Bronchial epithelial cell (primary cell): Measurements from ENCODE around the gene SCLY. TPM values are rescaled to one million over a fixed set of nuclear protein-coding genes. Genes with fewer than 3 reads are reported as not detected.

Source experiments
- DNase-seq: peaks from one replicate; pipeline ENCODE4 v3.0.0-alpha.2; 2010; ENCODE audit warnings: low read depth
- FAIRE-seq: peaks from 2 replicates; lab custom pipeline; 2011; peaks lifted over from hg19 to GRCh38; lab: Jason Lieb, UNC
- H3K27me3 ChIP-seq: 2 replicates; pipeline ENCODE4 v1.5.1; 2011; ENCODE audit warnings: low read length; ENCODE audit not compliant: control insufficient read depth, insufficient read depth
- H3K36me3 ChIP-seq: 2 replicates; pipeline ENCODE4 v1.5.1; 2011; ENCODE audit warnings: low read length; ENCODE audit not compliant: control insufficient read depth, insufficient read depth
- H3K4me3 ChIP-seq: 2 replicates; pipeline ENCODE4 v1.5.1; 2011; ENCODE audit warnings: mild to moderate bottlenecking, low read depth, low read length, control low read depth
- CTCF ChIP-seq: IDR thresholded peaks from 2 replicates; pipeline ENCODE4 v1.5.1; 2011; ENCODE audit warnings: mild to moderate bottlenecking, moderate library complexity, low read length, control low read depth, inconsistent platforms; ENCODE audit not compliant: insufficient read depth, severe bottlenecking
- total RNA-seq: library from RNA; depleted of rRNA; stranded (reverse); fragments of >200 nt; gene quantifications from 2 replicates; pipeline ENCODE4 v1.2.1, GENCODE V29; 2014

The SCLY gene
- total RNA-seq, 1 donor from 2014 or later, result 12.6 TPM

DNA sequence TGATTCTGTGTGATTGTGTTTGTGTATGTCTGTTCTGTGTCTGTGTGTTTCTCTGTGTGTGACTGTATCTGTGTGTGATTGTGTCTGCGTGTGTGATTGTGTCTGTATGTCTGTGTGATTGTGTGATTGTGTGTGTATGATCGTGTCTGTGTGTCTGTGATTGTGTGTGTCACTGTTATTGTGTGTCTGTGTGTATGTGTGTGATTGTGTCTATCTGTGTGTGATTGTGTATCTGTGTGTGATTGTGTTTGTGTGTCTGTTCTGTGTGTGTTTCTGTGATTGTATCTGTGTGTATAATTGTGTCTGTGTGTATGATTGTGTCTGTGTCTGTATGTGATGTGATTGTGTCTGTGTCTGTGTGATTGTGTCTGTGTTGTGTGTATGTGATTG is 66.0 kb downstream of the SCLY start:
- H3K36me3 ChIP-seq, result no peaks in the 10 kb centered on the region

GRCh38 chr2:238127165-238128060 is 66.6 kb downstream of the SCLY start:
- no peak for FAIRE-seq
- Histone ChIP-seq H3K27me3 (peaks cover 2% of the 10 kb centered on the region), H3K4me3 (no peak overlapping the region), H3K36me3 (no peaks in the 10 kb centered on the region)
- DNase-seq, result no peak
- TF ChIP-seq CTCF, result no peak

More for the DNA sequence above, 66.0 kb downstream of the SCLY start:
- no peak overlapping the region for H3K4me3 ChIP-seq
- no peak for TF ChIP-seq CTCF
- DNase-seq (no peak), FAIRE-seq (no peak)
- H3K27me3 ChIP-seq, result peaks cover 2% of the 10 kb centered on the region

DNA sequence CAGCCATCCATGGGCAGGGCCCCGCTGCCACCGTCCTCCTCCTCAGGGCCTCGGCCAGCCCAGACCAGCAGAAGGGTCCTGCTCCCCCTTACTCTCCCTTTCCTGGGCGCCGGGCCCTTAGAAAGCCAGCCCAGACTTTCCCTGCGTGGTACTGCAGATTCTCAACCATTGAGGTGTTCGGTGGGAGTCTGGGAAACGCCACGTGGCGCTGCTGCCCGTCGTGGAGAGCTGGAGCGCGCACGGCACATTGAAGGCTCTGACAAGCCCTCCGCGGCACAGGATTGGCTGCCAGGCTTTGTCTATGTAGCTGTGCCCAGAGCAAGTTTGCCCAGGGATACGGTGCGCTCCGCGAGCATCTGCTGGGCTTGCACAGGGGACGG is 67.2 kb downstream of the SCLY start:
- H3K27me3 ChIP-seq, result peaks cover 2% of the 10 kb centered on the region
- no peak for FAIRE-seq
- no peak overlapping the region for H3K4me3 ChIP-seq
- DNase-seq, result no peak
- H3K36me3 ChIP-seq, result no peaks in the 10 kb centered on the region
- TF ChIP-seq CTCF, result no peak

DNA sequence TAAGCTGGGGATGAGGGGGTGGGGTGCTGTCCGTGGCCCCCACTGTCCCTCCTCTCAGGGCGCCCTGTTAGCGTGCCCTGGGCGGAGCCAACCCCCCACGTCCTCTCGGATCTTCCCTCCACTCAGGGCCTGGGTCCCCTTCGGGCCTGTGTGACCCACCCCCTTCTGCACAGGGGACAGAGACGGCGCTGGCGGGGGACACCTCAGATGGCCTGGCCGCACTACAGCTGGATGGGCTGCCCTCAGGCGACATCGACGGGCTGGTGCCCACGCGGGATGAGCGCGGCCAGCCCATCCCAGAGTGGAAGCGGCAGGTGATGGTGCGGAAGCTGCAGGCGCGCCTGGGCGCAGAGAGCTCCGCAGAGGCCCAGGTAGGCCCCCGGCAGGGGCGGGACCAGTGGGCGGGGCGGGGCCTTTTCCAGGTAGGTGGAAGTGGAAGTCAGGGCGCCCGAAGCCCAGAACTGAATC is 67.8 kb downstream of the SCLY start:
- H3K36me3 ChIP-seq, result no peaks in the 10 kb centered on the region
- FAIRE-seq (no peak), DNase-seq (no peak)
- H3K27me3 ChIP-seq, result peaks cover 2% of the 10 kb centered on the region
- no peak overlapping the region for H3K4me3 ChIP-seq
- TF ChIP-seq CTCF, result no peak

GRCh38 chr2:238129166-238130010 is 68.6 kb downstream of the SCLY start:
- no peak for TF ChIP-seq CTCF
- FAIRE-seq (no peak), DNase-seq (no peak)
- Histone ChIP-seq H3K4me3 (no peak overlapping the region), H3K36me3 (no peaks in the 10 kb centered on the region), H3K27me3 (peaks cover 2% of the 10 kb centered on the region)
